Liver (tissue), 9 donors: ENCODE data around the gene KCNMA1. TPM values are rescaled to one million over a fixed set of nuclear protein-coding genes. Genes with fewer than 3 reads are reported as not detected.

Experiments used
- DNase-seq: peaks from one replicate; pipeline ENCODE4 v3.0.0-alpha.2; 2017; ENCODE audit warnings: low spot score
- H3K27ac ChIP-seq, 2 donors: one replicate each; pipeline ENCODE4 v1.7.0; 2013; ENCODE audit warnings: inconsistent platforms in 2 of 2, low read length in 2 of 2, control low read depth in 1 of 2, low read depth in 1 of 2, mild to moderate bottlenecking in 1 of 2
- H3K27me3 ChIP-seq, 4 donors: one replicate each; pipeline versions ENCODE4 v1.6.1 to v1.7.0; 2013; ENCODE audit warnings: low read length in 3 of 4, inconsistent platforms in 1 of 4, mild to moderate bottlenecking in 1 of 4, moderate library complexity in 1 of 4; ENCODE audit not compliant: control insufficient read depth in 4 of 4, insufficient read depth in 4 of 4
- H3K36me3 ChIP-seq, 4 donors: one replicate each; pipeline versions ENCODE4 v1.6.1 to v1.7.0; 2013; ENCODE audit warnings: low read length in 3 of 4, mild to moderate bottlenecking in 3 of 4, low read depth in 1 of 4, moderate library complexity in 1 of 4; ENCODE audit not compliant: control insufficient read depth in 4 of 4, insufficient read depth in 3 of 4
- H3K4me1 ChIP-seq, 4 donors: one replicate each; pipeline versions ENCODE4 v1.6.1 to v1.7.0; 2013; ENCODE audit warnings: low read length in 3 of 4, mild to moderate bottlenecking in 3 of 4, moderate library complexity in 1 of 4; ENCODE audit not compliant: control insufficient read depth in 4 of 4, insufficient read depth in 4 of 4
- H3K4me3 ChIP-seq, 3 donors: one replicate each; pipeline versions ENCODE4 v1.6.1 to v1.7.0; 2013; ENCODE audit warnings: low read length in 3 of 3, control low read depth in 1 of 3, low read depth in 1 of 3, mild to moderate bottlenecking in 1 of 3
- H3K9ac ChIP-seq, 2 donors: one replicate each; pipeline ENCODE4 v1.7.0; 2013; ENCODE audit warnings: low read length in 2 of 2, mild to moderate bottlenecking in 2 of 2, moderate library complexity in 2 of 2, control low read depth in 1 of 2, low read depth in 1 of 2
- H3K9me3 ChIP-seq, 4 donors: one replicate each; pipeline versions ENCODE4 v1.6.1 to v1.7.0; 2013; ENCODE audit warnings: low read length in 3 of 4; ENCODE audit not compliant: control insufficient read depth in 4 of 4
- CTCF ChIP-seq: fragments of 150-350 bp; IDR thresholded peaks from 2 replicates; pipeline ENCODE4 v1.5.1; 2017; ENCODE audit warnings: improper control_type of control experiment, low read depth, low read length; ENCODE audit not compliant: missing input control
- EGR1 ChIP-seq, 2 donors: IDR thresholded peaks; 2 replicates each; pipeline ENCODE4 v1.6.1; 2016 to 2018; ENCODE audit warnings: antibody characterized with exemption in 2 of 2, low read depth in 2 of 2
- FOXA1 ChIP-seq: IDR thresholded peaks from 2 replicates; pipeline ENCODE4 v1.6.1; 2016; ENCODE audit warnings: antibody characterized with exemption
- FOXA2 ChIP-seq: IDR thresholded peaks from 2 replicates; pipeline ENCODE4 v1.6.1; 2016; ENCODE audit warnings: antibody characterized with exemption
- GABPA ChIP-seq, 2 donors: IDR thresholded peaks in 1 of 2; conservative IDR thresholded peaks in 1 of 2; 2 replicates each; pipeline ENCODE4 v1.6.1; 2016; ENCODE audit warnings: antibody characterized with exemption in 2 of 2, mild to moderate bottlenecking in 1 of 2, moderate library complexity in 1 of 2
- HNF4A ChIP-seq, 2 donors: conservative IDR thresholded peaks; 2 replicates each; pipeline ENCODE4 v1.6.1; 2016; ENCODE audit warnings: antibody characterized with exemption in 2 of 2, mild to moderate bottlenecking in 2 of 2
- HNF4G ChIP-seq: IDR thresholded peaks from 2 replicates; pipeline ENCODE4 v1.6.1; 2016; ENCODE audit warnings: antibody characterized with exemption
- JUND ChIP-seq, 2 donors: IDR thresholded peaks; 2 replicates each; pipeline ENCODE4 v1.6.1; 2016; ENCODE audit warnings: antibody characterized with exemption in 2 of 2
- MAX ChIP-seq: IDR thresholded peaks from 2 replicates; pipeline ENCODE4 v1.6.1; 2016; ENCODE audit warnings: antibody characterized with exemption
- NR2F2 ChIP-seq: IDR thresholded peaks from 2 replicates; pipeline ENCODE4 v1.6.1; 2016; ENCODE audit warnings: antibody characterized with exemption
- RAD21 ChIP-seq, 2 donors: IDR thresholded peaks; 2 replicates each; pipeline ENCODE4 v1.6.1; 2016; ENCODE audit warnings: antibody characterized with exemption in 2 of 2, mild to moderate bottlenecking in 2 of 2
- RXRA ChIP-seq, 2 donors: IDR thresholded peaks; 2 replicates each; pipeline ENCODE4 v1.6.1; 2017 to 2018; ENCODE audit warnings: antibody characterized with exemption in 2 of 2, mild to moderate bottlenecking in 1 of 2
- SP1 ChIP-seq: IDR thresholded peaks from 2 replicates; pipeline ENCODE4 v1.6.1; 2018; ENCODE audit warnings: antibody characterized with exemption, mild to moderate bottlenecking
- TAF1 ChIP-seq: conservative IDR thresholded peaks from 2 replicates; pipeline ENCODE4 v1.6.1; 2016; ENCODE audit warnings: antibody characterized with exemption, mild to moderate bottlenecking
- YY1 ChIP-seq: IDR thresholded peaks from 2 replicates; pipeline ENCODE4 v1.6.1; 2016; ENCODE audit warnings: antibody characterized with exemption, mild to moderate bottlenecking
- ZBTB33 ChIP-seq: IDR thresholded peaks from 2 replicates; pipeline ENCODE4 v1.6.1; 2016; ENCODE audit warnings: antibody characterized with exemption
- WGBS: extraction: QIAGEN DNeasy Blood & Tissue Kit; methylation state at CpG from one replicate; pipeline ENCODE4 v1.1.7; 2013; 5-methylcytosine and 5-hydroxymethylcytosine counted together
- polyA plus RNA-seq, 2 donors: library from polyadenylated mRNA; stranded (reverse) in 1 of 2; unstranded in 1 of 2; fragments of 200-250 nt in 1 of 2; fragments of >200 nt in 1 of 2; fragmentation: Nextera tagmentation in 1 of 2; extraction: Ambion mirVana in 1 of 2; gene quantifications; one replicate each; pipeline versions ENCODE4 v1.2.1 to v1.2.3, GENCODE V29; 2013 to 2015
- total RNA-seq, 2 donors: library from RNA; depleted of rRNA; stranded (reverse); fragments of >200 nt; gene quantifications; one replicate each; pipeline ENCODE4 v1.2.3, GENCODE V29; 2014
- TF ChIP-seq, protein P1 (sequence below): IDR thresholded peaks from 2 replicates; pipeline ENCODE4 v1.6.1; 2016; ENCODE audit warnings: antibody characterized with exemption
- TF ChIP-seq, protein P2 (sequence below): IDR thresholded peaks from 2 replicates; pipeline ENCODE4 v1.6.1; 2016; ENCODE audit warnings: antibody characterized with exemption, mild to moderate bottlenecking
- donor health status: healthy.
- donor health status: healthy.
- donor health status: healthy.
- donor health status: healthy.
- donor health status: healthy.

The KCNMA1 gene
- total and polyA plus RNA-seq, 4 donors = 2.5 to 9.7 (median 4.7) TPM

- DNase-seq = no peak
- Histone ChIP-seq H3K27me3 (peaks cover 0 to 6% (median 0%) of the 10 kb centered on the region in 4 donors), H3K36me3 (no peaks in the 10 kb centered on the region), H3K9ac (no peak overlapping the region), H3K4me1 (peaks cover 7 to 20% (median 14%) of the 10 kb centered on the region in 4 donors), H3K27ac (no peak overlapping the region), H3K4me3 (no peak overlapping the region), H3K9me3 (no peaks in the 10 kb centered on the region)
- 23% methylated on average over 1 of the region's 1 CpG for WGBS
- TF ChIP-seq, protein P1, sequence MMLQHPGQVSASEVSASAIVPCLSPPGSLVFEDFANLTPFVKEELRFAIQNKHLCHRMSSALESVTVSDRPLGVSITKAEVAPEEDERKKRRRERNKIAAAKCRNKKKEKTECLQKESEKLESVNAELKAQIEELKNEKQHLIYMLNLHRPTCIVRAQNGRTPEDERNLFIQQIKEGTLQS = no peak
- TF ChIP-seq SP1 (no peak), MAX (no peak), EGR1 (IDR thresholded peaks at IDR 0.05; ENCODE audit: low read depth in 2 of 2) (no peak), FOXA1 (no peak), RXRA (IDR thresholded peaks at IDR 0.05) (no peak), CTCF (no peak), NR2F2 (no peak), YY1 (no peak), FOXA2 (no peak), HNF4G (no peak)
- TF ChIP-seq, protein P2, sequence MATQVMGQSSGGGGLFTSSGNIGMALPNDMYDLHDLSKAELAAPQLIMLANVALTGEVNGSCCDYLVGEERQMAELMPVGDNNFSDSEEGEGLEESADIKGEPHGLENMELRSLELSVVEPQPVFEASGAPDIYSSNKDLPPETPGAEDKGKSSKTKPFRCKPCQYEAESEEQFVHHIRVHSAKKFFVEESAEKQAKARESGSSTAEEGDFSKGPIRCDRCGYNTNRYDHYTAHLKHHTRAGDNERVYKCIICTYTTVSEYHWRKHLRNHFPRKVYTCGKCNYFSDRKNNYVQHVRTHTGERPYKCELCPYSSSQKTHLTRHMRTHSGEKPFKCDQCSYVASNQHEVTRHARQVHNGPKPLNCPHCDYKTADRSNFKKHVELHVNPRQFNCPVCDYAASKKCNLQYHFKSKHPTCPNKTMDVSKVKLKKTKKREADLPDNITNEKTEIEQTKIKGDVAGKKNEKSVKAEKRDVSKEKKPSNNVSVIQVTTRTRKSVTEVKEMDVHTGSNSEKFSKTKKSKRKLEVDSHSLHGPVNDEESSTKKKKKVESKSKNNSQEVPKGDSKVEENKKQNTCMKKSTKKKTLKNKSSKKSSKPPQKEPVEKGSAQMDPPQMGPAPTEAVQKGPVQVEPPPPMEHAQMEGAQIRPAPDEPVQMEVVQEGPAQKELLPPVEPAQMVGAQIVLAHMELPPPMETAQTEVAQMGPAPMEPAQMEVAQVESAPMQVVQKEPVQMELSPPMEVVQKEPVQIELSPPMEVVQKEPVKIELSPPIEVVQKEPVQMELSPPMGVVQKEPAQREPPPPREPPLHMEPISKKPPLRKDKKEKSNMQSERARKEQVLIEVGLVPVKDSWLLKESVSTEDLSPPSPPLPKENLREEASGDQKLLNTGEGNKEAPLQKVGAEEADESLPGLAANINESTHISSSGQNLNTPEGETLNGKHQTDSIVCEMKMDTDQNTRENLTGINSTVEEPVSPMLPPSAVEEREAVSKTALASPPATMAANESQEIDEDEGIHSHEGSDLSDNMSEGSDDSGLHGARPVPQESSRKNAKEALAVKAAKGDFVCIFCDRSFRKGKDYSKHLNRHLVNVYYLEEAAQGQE = no peak
Observed at GRCh38 chr10:77641344-77641743, 3.7 kb upstream of the KCNMA1 start.

DNA sequence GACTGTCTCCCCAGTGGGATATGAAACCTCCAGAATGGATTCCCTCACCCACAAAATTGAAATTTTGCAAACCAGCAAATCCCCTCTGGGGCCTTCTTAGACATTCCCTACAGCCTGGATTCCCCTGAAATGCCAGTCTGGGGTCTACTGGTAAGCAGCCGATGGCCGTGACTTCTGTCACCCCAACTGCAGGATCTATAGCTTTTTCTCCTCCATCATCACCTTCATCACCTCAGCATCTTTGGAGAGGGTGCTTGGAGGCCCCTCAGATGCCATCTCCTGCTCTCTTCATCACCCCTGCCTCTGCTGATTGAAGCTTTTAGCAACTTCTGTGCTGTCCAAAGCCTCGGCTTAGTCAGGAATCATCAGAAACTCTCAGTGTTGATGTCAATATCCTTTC lies 2.6 kb upstream of the KCNMA1 start:
- Histone ChIP-seq H3K9ac (no peak overlapping the region), H3K9me3 (no peaks in the 10 kb centered on the region), H3K36me3 (no peaks in the 10 kb centered on the region), H3K4me3 (no peak overlapping the region), H3K27me3 (peaks cover 0 to 6% (median 0%) of the 10 kb centered on the region in 4 donors), H3K4me1 (peaks cover 7 to 32% (median 22%) of the 10 kb centered on the region in 4 donors), H3K27ac (no peak overlapping the region)
- DNase-seq = no peak
- WGBS = 75% methylated on average over 3 of the region's 3 CpGs
- no peak for TF ChIP-seq NR2F2
- no peak for TF ChIP-seq JUND (IDR thresholded peaks at IDR 0.05)
- TF ChIP-seq HNF4A (conservative IDR thresholded peaks at IDR 0.05) = no peak
- TF ChIP-seq RAD21 (IDR thresholded peaks at IDR 0.05) = no peak
- TF ChIP-seq YY1 = no peak
- no peak for TF ChIP-seq SP1
- TF ChIP-seq MAX = no peak
- TF ChIP-seq, protein P1 = no peak
- no peak for TF ChIP-seq FOXA2
- no peak for TF ChIP-seq FOXA1
- no peak for TF ChIP-seq EGR1 (IDR thresholded peaks at IDR 0.05; ENCODE audit: low read depth in 2 of 2)
- no peak for TF ChIP-seq TAF1
- no peak for TF ChIP-seq RXRA (IDR thresholded peaks at IDR 0.05)
- TF ChIP-seq HNF4G = no peak
- TF ChIP-seq ZBTB33 = no peak
- no peak for TF ChIP-seq CTCF
- no peak for TF ChIP-seq GABPA (IDR thresholded peaks at IDR 0.05 in 1 of 2, conservative IDR thresholded peaks at IDR 0.05 in 1 of 2)
